ENCODE data around the gene IFT20. TPM values are rescaled to one million over a fixed set of nuclear protein-coding genes. Genes with fewer than 3 reads are reported as not detected.

The IFT20 gene
- total and polyA plus RNA-seq, 2 donors: 44.6 to 82.5 TPM

DNA sequence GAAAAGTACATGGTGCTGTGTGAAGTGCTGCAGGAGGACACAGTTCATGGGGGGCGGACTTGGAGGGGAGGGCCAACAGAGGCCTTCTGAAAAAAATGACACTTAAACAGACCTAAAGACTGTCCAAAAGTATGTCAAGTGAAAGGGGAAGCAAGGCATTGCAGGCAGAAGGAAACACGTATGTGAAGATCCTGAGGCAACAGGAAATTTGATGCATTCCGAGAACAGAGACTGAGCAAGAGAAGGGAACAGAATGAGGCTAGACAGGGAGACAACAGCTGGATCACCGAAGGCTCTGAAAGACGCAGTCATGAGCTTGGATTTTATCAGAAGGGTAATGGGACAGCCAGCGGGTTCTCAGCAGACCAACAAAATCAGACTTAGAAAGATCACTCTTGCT, 1.1 kb downstream of the IFT20 start:
- peaks cover 19 to 21% of the 10 kb centered on the region in 2 donors for H3K4me1 ChIP-seq (ENCODE audit: control insufficient read depth in 2 of 2, insufficient read depth in 2 of 2, low read length in 2 of 2)
- 78% methylated on average over 6 of the region's 6 CpGs for WGBS
- peaks cover 17 to 23% of the 10 kb centered on the region in 2 donors for H3K36me3 ChIP-seq (ENCODE audit: control insufficient read depth in 2 of 2, insufficient read depth in 2 of 2, low read length in 1 of 2)
- peak in 1 of 9 donors; percentile 19 for DNase-seq (ENCODE audit: low read depth in 6 of 9, low spot score in 9 of 9)
- H3K27me3 ChIP-seq (ENCODE audit: control insufficient read depth in 2 of 2, insufficient read depth in 1 of 2, low read length in 1 of 2): no peaks in the 10 kb centered on the region
- H3K4me3 ChIP-seq (ENCODE audit: low read length in 2 of 2): peak overlapping the region in 1 of 2 donors; percentile 84
- no peaks in the 10 kb centered on the region for H3K9me3 ChIP-seq (ENCODE audit: control insufficient read depth in 2 of 2, insufficient read depth in 1 of 2, low read length in 1 of 2)
- peak overlapping the region in 1 of 2 donors; percentile 25 for H3K27ac ChIP-seq (ENCODE audit: low read depth in 1 of 2, low read length in 1 of 2)

DNA sequence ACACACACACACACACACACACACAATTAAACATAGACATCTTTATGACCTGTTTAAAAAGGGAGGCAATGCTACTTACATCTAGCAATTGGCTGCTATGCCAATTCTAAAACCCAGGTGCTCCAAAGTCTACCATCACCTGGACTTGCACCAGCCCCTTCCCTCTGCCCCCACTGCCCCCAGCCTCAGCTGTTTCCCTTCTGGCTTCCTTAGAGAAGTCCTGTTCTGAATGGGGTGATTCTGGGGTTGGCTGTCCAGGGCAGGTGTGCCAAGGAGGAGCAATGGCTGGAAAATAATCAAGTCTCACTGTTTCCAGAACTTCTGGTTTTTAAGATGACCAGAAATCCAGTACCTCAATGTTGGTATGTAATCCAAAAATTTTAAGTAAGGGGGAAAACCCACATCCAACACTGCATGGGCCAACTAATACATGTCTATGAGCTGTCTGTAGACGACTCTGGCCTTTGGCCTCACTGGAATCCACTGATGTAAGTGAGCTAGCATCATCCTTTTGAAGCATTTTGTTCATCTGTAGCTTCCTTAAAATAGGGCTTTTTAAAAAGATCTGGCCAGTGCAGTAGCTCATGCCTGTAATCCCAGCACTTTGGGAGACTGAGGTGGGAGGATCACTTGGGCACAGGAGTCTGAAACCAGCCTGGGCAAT, 2.1 kb downstream of the IFT20 start:
- Histone ChIP-seq H3K36me3 (ENCODE audit: control insufficient read depth in 2 of 2, insufficient read depth in 2 of 2, low read length in 1 of 2) (peaks cover 24 to 31% of the 10 kb centered on the region in 2 donors), H3K4me3 (ENCODE audit: low read length in 2 of 2) (no peak overlapping the region), H3K9me3 (ENCODE audit: control insufficient read depth in 2 of 2, insufficient read depth in 1 of 2, low read length in 1 of 2) (no peaks in the 10 kb centered on the region), H3K27ac (ENCODE audit: low read depth in 1 of 2, low read length in 1 of 2) (no peak overlapping the region), H3K4me1 (ENCODE audit: control insufficient read depth in 2 of 2, insufficient read depth in 2 of 2, low read length in 2 of 2) (peaks cover 19 to 21% of the 10 kb centered on the region in 2 donors), H3K27me3 (ENCODE audit: control insufficient read depth in 2 of 2, insufficient read depth in 1 of 2, low read length in 1 of 2) (no peaks in the 10 kb centered on the region)
- WGBS: 92% methylated on average over 1 of the region's 1 CpG
- DNase-seq (ENCODE audit: low read depth in 6 of 9, low spot score in 9 of 9): no peak

- H3K4me1 ChIP-seq (ENCODE audit: control insufficient read depth in 2 of 2, insufficient read depth in 2 of 2, low read length in 2 of 2): peaks cover 18 to 19% of the 10 kb centered on the region in 2 donors
- H3K27ac ChIP-seq (ENCODE audit: low read depth in 1 of 2, low read length in 1 of 2): no peak overlapping the region
- no peaks in the 10 kb centered on the region for H3K27me3 ChIP-seq (ENCODE audit: control insufficient read depth in 2 of 2, insufficient read depth in 1 of 2, low read length in 1 of 2)
- 98% methylated on average over 6 of the region's 6 CpGs for WGBS
- no peaks in the 10 kb centered on the region for H3K9me3 ChIP-seq (ENCODE audit: control insufficient read depth in 2 of 2, insufficient read depth in 1 of 2, low read length in 1 of 2)
- no peak overlapping the region for H3K4me3 ChIP-seq (ENCODE audit: low read length in 2 of 2)
- DNase-seq (ENCODE audit: low read depth in 6 of 9, low spot score in 9 of 9): no peak
- H3K36me3 ChIP-seq (ENCODE audit: control insufficient read depth in 2 of 2, insufficient read depth in 2 of 2, low read length in 1 of 2): peaks cover 35 to 36% of the 10 kb centered on the region in 2 donors
Measured at GRCh38 chr17:28331891-28332420, 3.3 kb downstream of the IFT20 start.

DNA sequence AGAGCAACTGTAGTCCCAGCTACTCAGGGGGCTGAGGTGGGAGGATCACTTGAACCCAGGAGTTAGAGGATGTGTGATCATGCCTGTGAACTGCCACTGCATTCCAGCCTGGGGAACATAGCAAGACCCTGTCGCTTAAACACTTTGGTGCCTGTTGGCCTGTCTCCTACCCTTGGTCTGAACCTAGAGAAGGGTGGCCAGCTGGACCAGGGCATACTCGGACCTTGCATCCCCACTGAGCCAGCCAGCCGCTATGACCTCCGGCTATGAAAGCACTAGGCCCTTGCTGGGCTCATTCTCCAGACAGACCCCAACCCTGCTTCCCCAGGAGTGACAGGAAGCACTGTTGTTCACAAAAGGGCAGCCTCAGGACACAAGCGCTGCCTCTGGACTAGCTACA, 4.6 kb downstream of the IFT20 start:
- H3K36me3 ChIP-seq (ENCODE audit: control insufficient read depth in 2 of 2, insufficient read depth in 2 of 2, low read length in 1 of 2): peaks cover 44 to 45% of the 10 kb centered on the region in 2 donors

GRCh38 chr17:28328325-28328724, 6.9 kb downstream of the IFT20 start:
- H3K4me1 ChIP-seq (ENCODE audit: control insufficient read depth in 2 of 2, insufficient read depth in 2 of 2, low read length in 2 of 2): no peaks in the 10 kb centered on the region
- DNase-seq (ENCODE audit: low read depth in 6 of 9, low spot score in 9 of 9): no peak

More for the DNA sequence above, 4.6 kb downstream of the IFT20 start:
- Histone ChIP-seq H3K27me3 (ENCODE audit: control insufficient read depth in 2 of 2, insufficient read depth in 1 of 2, low read length in 1 of 2) (no peaks in the 10 kb centered on the region), H3K27ac (ENCODE audit: low read depth in 1 of 2, low read length in 1 of 2) (no peak overlapping the region), H3K4me3 (ENCODE audit: low read length in 2 of 2) (no peak overlapping the region), H3K9me3 (ENCODE audit: control insufficient read depth in 2 of 2, insufficient read depth in 1 of 2, low read length in 1 of 2) (no peaks in the 10 kb centered on the region), H3K4me1 (ENCODE audit: control insufficient read depth in 2 of 2, insufficient read depth in 2 of 2, low read length in 2 of 2) (peaks cover 9 to 12% of the 10 kb centered on the region in 2 donors)
- 99% methylated on average over 5 of the region's 5 CpGs for WGBS
- DNase-seq (ENCODE audit: low read depth in 6 of 9, low spot score in 9 of 9): no peak

GRCh38 chr17:28327709-28328108, 7.6 kb downstream of the IFT20 start:
- no peak for DNase-seq (ENCODE audit: low read depth in 6 of 9, low spot score in 9 of 9)
- H3K4me3 ChIP-seq (ENCODE audit: low read length in 2 of 2): no peak overlapping the region
- no peaks in the 10 kb centered on the region for H3K27me3 ChIP-seq (ENCODE audit: control insufficient read depth in 2 of 2, insufficient read depth in 1 of 2, low read length in 1 of 2)
- H3K4me1 ChIP-seq (ENCODE audit: control insufficient read depth in 2 of 2, insufficient read depth in 2 of 2, low read length in 2 of 2): no peaks in the 10 kb centered on the region
- H3K9me3 ChIP-seq (ENCODE audit: control insufficient read depth in 2 of 2, insufficient read depth in 1 of 2, low read length in 1 of 2): no peaks in the 10 kb centered on the region
- H3K27ac ChIP-seq (ENCODE audit: low read depth in 1 of 2, low read length in 1 of 2): no peak overlapping the region
- peaks cover 44 to 45% of the 10 kb centered on the region in 2 donors for H3K36me3 ChIP-seq (ENCODE audit: control insufficient read depth in 2 of 2, insufficient read depth in 2 of 2, low read length in 1 of 2)
- 94% methylated on average over 3 of the region's 3 CpGs for WGBS

More at GRCh38 chr17:28328325-28328724, 6.9 kb downstream of the IFT20 start:
- H3K27me3 ChIP-seq (ENCODE audit: control insufficient read depth in 2 of 2, insufficient read depth in 1 of 2, low read length in 1 of 2): no peaks in the 10 kb centered on the region
- H3K4me3 ChIP-seq (ENCODE audit: low read length in 2 of 2): no peak overlapping the region
- H3K36me3 ChIP-seq (ENCODE audit: control insufficient read depth in 2 of 2, insufficient read depth in 2 of 2, low read length in 1 of 2): peaks cover 44 to 45% of the 10 kb centered on the region in 2 donors
- H3K9me3 ChIP-seq (ENCODE audit: control insufficient read depth in 2 of 2, insufficient read depth in 1 of 2, low read length in 1 of 2): no peaks in the 10 kb centered on the region
- no peak overlapping the region for H3K27ac ChIP-seq (ENCODE audit: low read depth in 1 of 2, low read length in 1 of 2)
- 96% methylated on average over 4 of the region's 4 CpGs for WGBS

GRCh38 chr17:28327031-28327607, 8.2 kb downstream of the IFT20 start:
- H3K4me3 ChIP-seq (ENCODE audit: low read length in 2 of 2): no peak overlapping the region
- H3K27me3 ChIP-seq (ENCODE audit: control insufficient read depth in 2 of 2, insufficient read depth in 1 of 2, low read length in 1 of 2): no peaks in the 10 kb centered on the region
- peaks cover 44 to 45% of the 10 kb centered on the region in 2 donors for H3K36me3 ChIP-seq (ENCODE audit: control insufficient read depth in 2 of 2, insufficient read depth in 2 of 2, low read length in 1 of 2)
- 98% methylated on average over 9 of the region's 9 CpGs for WGBS
- H3K9me3 ChIP-seq (ENCODE audit: control insufficient read depth in 2 of 2, insufficient read depth in 1 of 2, low read length in 1 of 2): no peaks in the 10 kb centered on the region
- H3K4me1 ChIP-seq (ENCODE audit: control insufficient read depth in 2 of 2, insufficient read depth in 2 of 2, low read length in 2 of 2): no peaks in the 10 kb centered on the region
- H3K27ac ChIP-seq (ENCODE audit: low read depth in 1 of 2, low read length in 1 of 2): no peak overlapping the region
- DNase-seq (ENCODE audit: low read depth in 6 of 9, low spot score in 9 of 9): no peak

DNA sequence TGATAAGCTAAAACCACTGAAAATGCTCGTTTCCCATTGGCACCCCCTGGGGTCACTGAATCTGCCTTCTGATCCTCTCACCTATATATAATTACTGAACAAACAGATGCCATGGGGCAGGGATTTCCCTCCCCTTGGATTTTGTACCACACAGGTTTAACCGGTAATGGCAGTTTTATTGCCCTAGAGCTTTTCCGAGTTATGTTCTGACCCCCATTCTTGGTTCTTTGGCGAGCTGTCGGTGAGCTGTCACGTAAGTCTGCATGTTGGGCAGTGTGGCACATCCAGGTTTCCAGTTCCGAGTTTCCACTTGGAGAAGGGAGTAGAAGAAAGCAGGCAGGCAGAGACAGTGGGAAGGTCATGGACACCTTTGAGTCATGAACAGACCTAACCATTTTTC, 9.2 kb downstream of the IFT20 start:
- Histone ChIP-seq H3K36me3 (ENCODE audit: control insufficient read depth in 2 of 2, insufficient read depth in 2 of 2, low read length in 1 of 2) (peaks cover 37% of the 10 kb centered on the region in 2 donors), H3K4me3 (ENCODE audit: low read length in 2 of 2) (no peak overlapping the region), H3K27ac (ENCODE audit: low read depth in 1 of 2, low read length in 1 of 2) (no peak overlapping the region), H3K9me3 (ENCODE audit: control insufficient read depth in 2 of 2, insufficient read depth in 1 of 2, low read length in 1 of 2) (no peaks in the 10 kb centered on the region), H3K27me3 (ENCODE audit: control insufficient read depth in 2 of 2, insufficient read depth in 1 of 2, low read length in 1 of 2) (no peaks in the 10 kb centered on the region), H3K4me1 (ENCODE audit: control insufficient read depth in 2 of 2, insufficient read depth in 2 of 2, low read length in 2 of 2) (no peaks in the 10 kb centered on the region)
- WGBS: 96% methylated on average over 7 of the region's 7 CpGs
- DNase-seq (ENCODE audit: low read depth in 6 of 9, low spot score in 9 of 9): no peak

GRCh38 chr17:28325211-28325610, 10.1 kb downstream of the IFT20 start:
- H3K4me3 ChIP-seq (ENCODE audit: low read length in 2 of 2): no peak overlapping the region
- peaks cover 28 to 32% of the 10 kb centered on the region in 2 donors for H3K36me3 ChIP-seq (ENCODE audit: control insufficient read depth in 2 of 2, insufficient read depth in 2 of 2, low read length in 1 of 2)
- DNase-seq (ENCODE audit: low read depth in 6 of 9, low spot score in 9 of 9): no peak
- H3K9me3 ChIP-seq (ENCODE audit: control insufficient read depth in 2 of 2, insufficient read depth in 1 of 2, low read length in 1 of 2): no peaks in the 10 kb centered on the region
- H3K4me1 ChIP-seq (ENCODE audit: control insufficient read depth in 2 of 2, insufficient read depth in 2 of 2, low read length in 2 of 2): peaks cover 2% of the 10 kb centered on the region in 2 donors
- 98% methylated on average over 5 of the region's 5 CpGs for WGBS
- no peak overlapping the region for H3K27ac ChIP-seq (ENCODE audit: low read depth in 1 of 2, low read length in 1 of 2)
- H3K27me3 ChIP-seq (ENCODE audit: control insufficient read depth in 2 of 2, insufficient read depth in 1 of 2, low read length in 1 of 2): no peaks in the 10 kb centered on the region

Measured in thymus (tissue), 11 donors.